HG03575 (cell line): Measurements from ENCODE around the gene CUL3.
"Not testable (repeated sequence)": the region's sequence is repeated elsewhere in the genome, so short reads cannot be mapped to it uniquely, and the experiment has no call there.

Experiments
- ATAC-seq: cut with Tn5 transposase; IDR thresholded peaks from one replicate; pipeline ENCODE4 v1.9.1; 2021; ENCODE audit not compliant: unreplicated experiment, insufficient number of reproducible peaks, low FRiP score; ENCODE audit errors: extremely low read depth

CUL3 gene

DNA sequence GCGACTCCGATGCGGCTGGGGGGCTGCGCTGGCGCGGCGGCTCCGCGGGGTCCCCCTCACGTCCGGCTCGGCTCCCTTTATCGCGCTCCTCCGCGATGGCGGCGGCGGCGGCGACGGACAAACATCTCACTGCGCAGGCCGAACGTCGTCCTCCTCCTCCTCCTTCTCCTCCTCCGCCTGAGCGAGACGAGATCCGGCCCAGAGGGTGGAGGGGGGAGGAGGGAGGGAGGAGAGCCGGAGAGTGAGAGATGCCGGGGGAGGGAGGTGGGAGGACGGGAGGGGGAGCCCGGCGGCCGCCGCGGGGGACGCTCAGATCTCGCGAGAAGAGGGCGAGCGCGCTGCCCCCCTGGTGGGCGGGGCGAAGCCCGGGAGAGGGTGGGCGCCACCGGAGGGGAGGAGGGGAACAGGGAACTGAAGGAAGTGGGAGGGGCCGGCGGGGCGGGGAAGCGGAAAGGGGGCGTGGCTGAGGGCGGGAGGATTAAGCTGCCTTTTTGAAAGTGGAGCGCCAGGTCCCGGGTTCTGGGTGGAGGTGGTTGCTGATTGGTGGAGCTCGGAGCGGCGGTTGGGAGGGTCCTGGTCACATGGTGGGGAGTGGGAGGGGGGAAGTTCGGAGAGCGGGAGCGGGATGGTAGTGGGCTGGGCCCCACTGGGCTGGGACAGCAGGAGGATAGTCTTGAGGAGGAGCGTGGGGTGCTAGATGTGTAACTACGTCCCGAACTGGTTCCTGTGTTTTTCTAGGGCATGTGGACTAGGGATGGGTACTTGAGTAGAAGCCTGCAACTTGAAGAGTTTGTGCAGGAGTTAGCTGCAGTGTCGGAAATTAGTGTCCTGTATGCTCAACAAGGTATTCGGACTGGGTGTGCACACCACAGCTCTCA is at the start of gene CUL3:
TSS of gene CUL3 (minus strand) at position 153 of the 878 bp plus-strand sequence. CDS start 354 bp downstream, outside the sequence.
- peak; percentile 57 for ATAC-seq

DNA sequence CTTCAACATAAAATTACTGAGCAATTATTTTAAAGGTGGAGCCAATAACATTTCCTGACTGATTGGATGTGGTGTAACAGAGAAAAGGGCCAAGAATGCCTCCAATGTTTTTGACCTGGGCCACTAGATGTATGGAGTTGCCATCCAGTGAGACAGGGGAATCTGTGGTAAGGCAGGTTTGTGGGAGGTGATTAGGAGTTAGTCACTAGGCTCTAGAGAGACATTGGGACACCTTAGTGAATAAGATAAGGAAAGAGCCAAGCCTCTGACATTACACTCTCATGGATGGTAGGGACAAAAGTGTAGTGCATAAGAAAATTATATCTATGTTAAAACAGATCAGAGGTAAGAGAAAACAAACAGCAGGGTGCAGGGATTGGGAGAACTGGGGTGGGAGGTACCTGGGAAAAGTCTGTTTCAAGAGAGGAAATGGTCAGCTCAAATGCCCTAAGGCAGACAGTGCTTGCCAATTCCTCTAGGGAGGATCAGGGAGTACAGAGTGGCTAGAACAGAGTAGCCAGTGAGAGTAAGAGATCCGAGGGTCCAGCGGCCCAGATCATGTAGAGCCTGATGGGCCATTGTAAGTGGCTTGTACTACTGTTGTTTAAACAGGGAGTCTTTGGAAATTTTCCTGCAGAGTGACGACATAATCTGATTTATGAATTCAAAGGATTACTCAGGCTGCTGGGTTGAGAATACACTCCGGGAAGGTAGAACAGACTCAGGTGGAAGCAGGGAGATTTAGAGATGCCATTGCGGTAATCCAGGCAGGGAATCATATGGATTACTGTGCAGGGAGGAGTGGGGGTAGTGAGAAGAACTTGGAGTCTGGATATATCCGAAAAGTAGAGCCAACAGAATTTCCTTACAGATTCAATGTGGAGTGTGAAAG is 45.7 kb upstream of the CUL3 start:
- ATAC-seq = no peak

DNA sequence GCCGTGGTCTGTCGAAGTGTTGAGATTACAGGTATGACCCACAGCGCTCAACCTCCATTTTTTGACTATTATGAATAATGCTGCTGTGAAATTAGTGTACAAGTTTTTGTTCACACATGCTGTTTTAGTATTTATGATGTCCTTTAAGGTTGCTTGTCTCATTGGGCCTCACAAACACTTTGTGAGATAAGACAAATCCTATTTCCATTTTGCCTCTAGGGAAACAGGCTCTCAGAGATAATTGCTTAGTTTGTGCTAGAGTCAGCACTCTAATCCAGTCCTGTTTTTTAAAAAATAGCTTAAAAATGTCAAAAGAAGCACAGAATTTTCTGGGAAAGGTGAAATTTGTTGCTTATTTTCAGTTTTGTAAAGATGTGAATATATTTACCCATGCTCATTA is 43.3 kb upstream of the CUL3 start:
- no peak for ATAC-seq

DNA sequence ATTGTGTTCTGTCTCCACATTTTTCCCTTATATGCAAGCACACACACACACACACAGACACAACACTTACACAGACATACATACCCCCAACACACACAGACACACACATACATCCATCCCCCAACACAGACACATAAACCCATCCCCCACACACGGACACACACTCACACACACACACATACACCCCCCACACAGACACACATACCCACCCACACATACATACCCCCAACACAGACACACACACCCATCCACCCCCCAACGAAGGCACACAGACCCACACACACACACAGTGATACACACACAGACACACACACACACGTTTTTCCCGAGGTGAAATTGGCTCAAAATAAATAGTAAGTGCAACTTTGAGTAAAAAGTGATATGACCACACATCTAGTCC is 41.6 kb upstream of the CUL3 start:
- ATAC-seq = no peak

DNA sequence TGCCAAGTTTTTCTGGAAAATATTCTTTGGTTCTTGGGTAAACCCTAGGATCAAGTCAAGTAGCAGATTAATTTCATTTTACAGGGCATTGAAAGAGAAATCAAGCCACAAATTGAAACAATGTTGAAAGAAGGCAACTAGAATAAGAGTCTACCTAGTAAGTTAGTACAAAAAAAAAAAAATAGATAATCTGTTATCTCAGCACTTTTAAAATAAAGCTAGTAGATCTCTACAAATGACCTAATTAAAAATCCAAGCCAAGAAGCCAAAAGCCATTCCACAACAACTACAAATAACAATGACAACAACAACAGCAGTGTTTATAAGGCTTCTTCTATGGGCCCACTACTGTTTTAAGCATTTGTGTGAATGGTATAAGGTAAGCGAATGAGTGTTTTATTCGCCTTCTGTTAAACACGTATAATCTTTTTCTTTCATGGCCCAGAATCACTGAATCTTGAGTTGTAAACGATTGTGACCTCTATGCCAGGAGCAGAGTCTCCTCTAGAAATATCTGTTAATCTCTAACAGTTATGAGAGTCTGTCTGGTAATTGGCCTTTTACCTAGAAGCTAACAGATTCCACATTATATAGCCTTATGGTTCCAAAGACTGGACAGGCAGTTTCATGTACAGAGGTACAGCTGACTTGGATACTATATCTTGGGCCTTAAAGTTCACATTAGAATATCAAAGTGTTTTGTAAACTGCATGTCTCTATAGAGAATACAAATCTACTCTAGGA is 28.6 kb upstream of the CUL3 start:
- no peak for ATAC-seq

DNA sequence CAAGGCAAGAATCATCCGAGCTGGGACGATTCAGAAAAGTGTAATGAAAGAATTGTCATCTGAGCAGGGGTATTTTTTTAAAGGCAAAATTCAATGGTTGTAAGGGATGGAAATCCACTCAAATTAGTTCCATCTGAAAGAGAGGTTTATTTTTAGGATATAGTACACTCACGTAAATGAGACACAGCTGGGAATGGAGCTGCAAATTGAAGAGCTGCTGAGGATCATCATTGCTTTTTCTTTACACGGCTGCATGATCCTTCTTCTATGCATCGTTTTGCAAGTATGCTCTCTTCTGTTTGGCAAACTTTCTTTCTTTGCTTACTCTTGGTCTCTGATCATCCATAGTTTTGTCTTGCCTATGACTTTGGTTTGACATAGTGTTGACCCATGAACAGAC is 27.4 kb upstream of the CUL3 start:
- ATAC-seq = no peak

DNA sequence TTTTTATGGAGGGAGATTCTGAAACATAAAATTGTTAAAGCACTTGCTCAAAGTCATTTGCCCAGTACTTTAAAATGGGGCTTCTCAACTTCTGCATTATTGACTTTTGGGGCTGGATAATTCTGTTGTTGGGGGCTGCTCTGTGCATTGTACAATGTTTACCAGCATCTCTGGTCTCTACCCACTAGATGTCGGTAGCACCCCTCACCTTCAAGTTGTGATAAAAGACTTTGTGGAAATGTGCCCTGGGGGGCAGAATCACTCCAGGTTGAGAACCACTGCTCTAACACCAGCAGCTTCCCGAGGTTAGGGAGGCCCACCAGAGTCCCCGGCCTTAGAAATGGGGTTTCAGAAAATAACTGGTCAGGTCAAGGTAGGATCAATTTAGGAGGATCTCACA is 26.8 kb upstream of the CUL3 start:
- ATAC-seq = no peak

DNA sequence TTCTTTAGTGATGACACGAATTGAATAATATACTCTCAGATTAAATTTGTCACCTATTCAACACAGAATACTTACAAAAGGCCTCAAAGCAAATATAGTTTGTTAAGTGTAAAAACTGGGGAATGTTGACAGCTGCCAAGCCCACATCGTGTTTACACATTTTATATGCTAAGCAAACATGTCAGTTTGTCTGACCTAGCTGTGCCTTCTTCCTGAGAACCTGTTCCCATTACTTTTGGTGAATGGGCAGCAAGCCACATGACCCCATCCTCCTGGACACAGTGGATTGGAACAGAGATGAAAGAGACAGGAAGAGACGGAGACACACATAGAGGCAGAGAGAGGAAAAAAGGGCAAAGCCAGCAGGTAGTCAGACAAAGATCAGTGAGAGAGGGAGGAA is 22.9 kb upstream of the CUL3 start:
- ATAC-seq = no peak

DNA sequence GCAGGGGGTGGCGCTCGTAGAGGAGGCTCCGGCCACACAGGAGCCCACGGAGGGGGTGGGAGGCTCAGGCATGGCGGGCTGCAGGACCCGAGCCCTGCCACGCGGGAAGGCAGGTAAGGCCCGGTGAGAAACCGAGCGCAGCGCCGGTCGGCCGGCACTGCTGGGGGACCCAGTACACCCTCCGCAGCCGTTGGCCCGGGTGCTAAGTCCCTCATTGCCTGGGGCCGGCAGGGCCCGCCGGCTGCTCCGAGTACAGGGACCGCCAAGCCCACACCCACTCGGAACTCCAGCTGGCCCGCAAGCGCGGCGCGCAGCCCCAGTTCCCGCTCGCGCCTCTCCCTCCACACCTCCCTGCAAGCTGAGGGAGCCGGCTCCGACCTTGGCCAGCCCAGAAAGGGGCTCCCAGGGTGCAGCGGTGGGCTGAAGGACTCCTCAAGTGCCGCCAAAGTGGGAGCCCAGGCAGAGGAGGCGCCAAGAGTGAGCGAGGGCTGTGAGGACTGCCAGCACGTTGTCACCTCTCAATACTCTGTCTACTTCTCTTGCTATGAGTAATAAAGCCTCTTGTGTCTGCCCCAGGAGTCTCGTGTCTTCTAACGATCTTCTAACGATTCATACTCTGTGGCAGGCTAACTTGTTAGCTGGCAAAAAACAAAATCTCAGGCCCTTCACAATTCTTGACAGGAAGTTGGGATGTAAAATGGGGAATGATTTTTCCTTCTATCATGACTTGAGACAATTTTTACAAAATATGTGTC is 18.8 kb upstream of the CUL3 start:
- ATAC-seq = not testable (repeated sequence)

DNA sequence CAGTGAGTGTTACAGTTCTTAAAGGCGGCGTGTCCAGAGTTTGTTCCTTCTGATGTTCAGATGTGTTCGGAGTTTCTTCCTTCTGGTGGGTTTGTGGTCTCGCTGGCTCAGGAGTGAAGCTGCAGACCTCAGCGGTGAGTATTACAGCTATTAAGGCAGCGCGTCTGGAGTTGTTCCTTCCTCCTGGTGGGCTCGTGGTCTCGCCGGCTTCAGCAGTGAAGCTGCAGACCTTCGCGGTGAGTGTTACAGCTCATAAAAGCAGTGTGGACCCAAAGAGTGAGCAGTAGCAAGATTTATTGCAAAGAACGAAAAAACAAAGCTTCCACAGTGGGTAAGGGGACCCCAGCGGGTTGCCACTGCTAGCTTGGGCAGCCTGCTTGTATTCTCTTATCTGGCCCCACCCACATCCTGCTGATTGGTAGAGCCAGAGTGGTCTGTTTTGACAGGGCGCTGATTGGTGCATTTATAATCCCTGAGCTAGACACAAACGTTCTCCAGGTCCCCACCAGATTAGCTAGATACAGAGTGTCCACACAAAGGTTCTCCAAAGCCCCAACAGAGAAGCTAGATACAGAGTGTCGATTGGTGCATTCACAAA is 17.7 kb upstream of the CUL3 start:
- ATAC-seq = not testable (repeated sequence)

DNA sequence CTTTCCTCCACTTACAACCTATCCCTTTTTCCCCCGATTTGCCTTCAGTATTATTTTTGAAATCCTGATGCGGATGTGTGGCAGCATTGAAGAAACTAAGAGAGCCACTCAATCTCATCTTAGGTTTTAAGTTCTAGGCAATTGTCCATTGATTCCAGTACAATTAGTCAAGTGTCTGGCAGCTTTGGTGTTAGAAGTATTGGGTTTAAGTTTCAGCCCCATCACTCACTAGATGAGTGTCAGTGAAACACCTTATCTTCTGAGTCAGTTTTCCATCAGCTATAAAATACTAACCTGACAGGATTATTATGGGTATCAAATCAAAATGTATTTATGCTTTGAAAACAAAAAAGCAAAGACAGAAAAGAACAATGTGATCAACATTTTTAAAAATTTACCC is 16.8 kb upstream of the CUL3 start:
- ATAC-seq = no peak

DNA sequence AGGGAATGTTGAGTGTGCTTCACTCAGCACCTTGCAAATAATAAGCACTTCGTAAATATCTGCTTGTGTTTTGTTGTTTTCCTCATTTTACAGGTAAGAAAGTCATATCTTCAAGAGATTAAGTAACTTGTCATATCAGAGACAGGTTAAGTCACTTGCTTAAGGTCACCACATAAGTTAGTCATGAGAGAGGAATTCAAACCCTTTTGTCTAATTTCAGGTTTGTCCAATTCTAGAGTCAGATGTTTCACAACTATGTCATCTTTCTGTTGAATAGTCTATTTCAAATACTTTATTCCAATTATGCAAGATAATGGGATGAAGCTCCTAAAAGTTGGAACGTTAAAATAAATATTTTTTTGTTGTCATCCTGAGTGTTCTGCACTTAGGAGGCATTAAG is 13.5 kb upstream of the CUL3 start:
- ATAC-seq = no peak

DNA sequence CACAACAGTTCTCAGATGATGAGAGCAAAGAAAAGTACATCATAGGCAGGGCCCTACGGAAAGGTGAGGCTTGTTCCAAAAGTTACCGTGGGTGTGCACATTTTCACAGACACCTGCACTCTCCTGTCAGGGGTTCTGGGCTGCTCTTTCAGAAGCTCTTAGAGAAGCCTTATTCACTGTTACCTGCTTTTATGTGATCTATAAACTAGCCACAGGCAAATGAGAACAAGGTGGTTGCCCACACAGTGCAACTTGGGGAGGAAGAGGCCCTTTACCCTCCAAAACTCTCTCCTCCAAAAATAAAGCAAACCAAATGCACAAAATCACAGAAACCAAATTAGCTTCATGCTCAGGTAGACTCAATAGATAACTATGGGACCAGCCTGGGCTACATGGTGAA is 11.1 kb upstream of the CUL3 start:
- no peak for ATAC-seq

DNA sequence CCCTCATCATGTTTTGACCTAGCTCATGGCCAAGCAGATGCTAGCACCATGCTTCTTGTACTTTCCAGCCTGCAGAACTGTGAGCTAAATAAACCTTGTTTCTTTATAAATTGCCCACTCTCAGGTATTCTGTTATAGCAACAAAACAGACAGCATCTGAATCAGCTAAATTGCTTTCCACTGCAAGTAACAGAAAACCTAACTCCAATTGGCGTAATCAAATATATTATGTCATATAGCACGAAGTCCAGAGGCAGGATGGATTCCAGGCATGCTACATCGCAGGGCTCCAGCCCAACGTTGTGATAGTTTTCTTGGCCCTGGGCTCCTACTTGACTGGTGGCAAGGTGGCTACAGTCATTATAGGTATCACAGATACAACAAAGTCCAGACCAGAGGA is 10.4 kb upstream of the CUL3 start:
- no peak for ATAC-seq

DNA sequence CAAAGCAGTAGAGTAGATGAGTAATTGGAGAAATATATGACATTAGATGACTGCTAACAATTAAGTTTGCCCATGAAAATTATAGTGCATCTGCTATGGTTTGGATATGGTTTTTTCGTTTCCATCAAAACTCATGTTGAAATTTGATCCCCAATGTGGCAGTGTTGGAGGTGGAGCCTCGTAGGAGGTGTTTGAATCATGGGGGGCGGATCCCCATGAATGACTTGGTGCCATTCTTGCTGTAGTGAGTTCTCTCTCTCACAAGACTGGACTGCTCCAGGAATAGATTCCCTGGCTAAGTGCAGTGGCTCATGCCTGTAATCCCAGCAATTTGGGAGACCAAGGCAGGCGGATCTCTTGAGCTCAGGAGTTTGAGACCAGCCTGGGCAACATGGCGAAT is 9.7 kb upstream of the CUL3 start:
- ATAC-seq = no peak

DNA sequence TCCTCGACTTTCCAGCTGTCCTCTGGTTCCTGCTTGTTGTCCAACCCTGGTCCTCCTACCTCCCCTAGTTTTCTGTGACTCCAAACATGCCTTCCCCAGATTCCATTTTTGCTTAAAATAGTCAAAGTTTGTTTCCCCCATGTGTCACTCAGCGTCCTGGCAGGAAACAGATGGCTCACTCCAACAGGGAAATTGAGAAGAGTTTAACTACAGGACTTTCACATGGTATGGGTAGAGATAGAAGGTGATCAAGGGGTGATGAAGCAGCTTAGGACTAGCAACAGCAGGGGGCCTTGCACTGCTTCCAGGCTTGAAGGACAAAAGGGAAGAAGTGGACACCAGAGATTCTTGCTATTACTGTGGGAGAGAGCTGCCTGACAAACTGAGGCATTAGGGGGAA is 6.1 kb upstream of the CUL3 start:
- no peak for ATAC-seq

DNA sequence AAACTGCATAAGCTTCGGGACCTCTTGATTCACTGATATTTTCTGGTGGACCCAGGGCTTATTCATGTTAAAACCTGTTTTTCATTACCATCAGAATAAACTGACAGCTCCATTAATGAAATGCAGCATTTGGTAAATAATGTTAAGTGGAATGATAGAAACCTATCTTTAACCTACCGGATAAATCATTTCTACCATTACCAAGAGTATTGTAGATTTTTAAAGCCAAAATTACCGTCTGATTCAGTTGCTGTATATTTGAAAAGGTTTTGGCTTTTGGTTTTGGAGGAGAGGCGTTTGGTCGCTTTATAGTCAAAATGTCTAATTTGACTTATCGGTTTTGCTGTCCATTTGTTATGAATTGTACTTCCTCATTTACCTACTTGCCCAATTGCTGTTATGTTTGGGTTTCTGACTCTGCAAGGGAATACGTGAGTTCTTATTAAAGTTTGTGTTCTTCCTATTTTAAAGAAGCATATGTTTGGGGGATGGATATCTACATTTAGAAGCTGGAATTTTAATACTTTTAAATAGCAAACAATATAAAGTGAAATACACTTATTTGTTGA is 1.0 kb upstream of the CUL3 start:
- ATAC-seq = no peak

DNA sequence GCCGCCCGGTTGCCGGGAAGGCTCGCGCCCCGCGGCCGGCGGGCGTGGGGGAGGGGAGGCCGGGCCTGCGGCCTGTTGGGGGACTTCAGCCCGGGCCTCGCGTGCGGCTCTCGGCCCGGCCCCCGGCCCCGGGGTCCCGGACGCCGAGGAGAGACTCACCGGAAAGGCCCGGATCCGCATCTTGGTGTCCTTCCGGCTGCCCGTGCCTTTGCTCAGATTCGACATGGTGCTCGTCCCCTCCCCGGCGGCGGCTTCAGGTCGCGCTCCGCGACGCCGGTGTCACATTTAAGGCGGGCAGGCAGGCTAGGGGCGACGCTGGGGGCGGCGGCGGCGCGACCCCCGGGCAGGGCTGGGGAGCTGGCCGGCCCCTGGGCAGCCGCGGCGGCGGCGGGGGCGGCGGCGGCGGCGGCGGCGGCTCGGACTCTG is 365 bp downstream of the CUL3 start:
- peak; percentile 4 for ATAC-seq
